GM21390 (cell line): ENCODE data around the gene CCDC190.
"Not testable (repeated sequence)": the region's sequence is repeated elsewhere in the genome, so short reads cannot be mapped to it uniquely, and the experiment has no call there.

Experiments used
- ATAC-seq: cut with Tn5 transposase; IDR thresholded peaks from one replicate; pipeline ENCODE4 v1.9.1; 2021; ENCODE audit not compliant: unreplicated experiment

The CCDC190 gene

DNA sequence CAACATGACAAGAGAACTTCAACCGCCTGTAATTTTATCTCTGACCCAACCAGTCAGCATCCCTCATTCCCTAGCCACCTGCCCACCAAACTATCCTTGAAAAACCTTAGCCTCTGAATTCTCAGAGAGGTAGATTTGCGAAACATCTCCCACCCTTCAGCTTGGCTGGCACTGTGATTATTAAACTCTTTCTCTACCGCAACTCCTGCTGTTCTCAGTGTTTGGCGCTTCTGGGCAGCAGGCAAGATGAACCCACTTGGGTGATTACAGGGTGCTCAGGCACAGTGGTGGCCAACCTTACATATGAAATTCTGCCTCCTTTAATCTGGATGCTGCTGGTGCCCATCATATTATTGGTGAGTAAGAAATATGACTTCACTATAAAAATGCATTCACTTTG lies 22.1 kb downstream of the CCDC190 start:
- ATAC-seq, result no peak

DNA sequence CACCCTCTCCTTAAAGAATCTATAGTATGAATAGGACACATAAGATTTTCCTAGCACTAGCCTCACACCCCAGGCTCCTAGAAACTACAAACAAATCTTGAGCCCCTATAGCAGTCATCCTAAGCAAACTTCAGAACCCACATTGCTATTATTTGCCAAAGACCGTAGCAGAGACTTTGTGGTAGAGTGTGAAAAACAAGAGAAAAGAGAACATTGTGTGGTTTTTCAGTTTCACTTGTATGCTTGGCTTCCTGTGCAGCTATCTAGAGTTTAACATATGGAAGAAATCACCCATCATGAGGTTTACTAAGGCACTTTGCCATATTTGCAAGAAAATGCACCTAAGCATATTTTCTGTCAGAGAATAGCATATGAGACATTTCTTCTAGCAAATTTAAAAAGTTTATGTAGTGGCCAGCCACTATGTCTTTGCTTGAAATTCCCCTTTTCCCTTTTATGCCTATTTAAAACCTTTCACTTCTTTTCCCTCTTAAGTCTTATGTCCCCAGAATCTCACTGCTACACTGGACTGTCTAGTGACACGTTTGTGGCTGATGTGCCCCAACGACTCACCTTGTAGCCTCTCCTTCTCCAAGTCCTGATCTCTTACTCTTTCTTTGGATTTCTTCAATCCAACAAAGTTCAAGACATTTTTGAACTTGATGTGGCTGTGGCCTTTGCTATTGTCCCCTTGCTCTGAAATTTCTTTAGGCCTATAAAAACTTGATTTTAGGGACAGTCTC lies 25.6 kb downstream of the CCDC190 start:
- ATAC-seq, result peak; percentile 97

DNA sequence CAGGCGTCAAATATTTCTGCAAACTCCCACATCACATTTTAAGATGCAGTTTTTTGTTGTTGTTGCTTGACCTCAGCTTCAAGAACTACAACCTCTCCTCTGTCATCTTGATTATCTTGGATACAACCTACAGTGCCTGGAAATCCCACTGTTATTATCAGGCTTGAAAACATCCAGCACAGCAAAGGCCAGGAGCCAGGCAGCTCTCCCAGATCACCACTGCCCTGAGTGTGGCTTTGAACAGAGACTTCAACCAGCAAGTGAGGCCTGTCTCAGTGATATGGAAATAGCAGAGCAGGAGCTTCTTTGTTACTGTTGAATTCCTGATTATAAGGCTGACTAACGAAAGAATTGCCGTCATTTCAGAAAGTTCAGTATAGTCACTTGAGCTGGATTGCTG lies 28.5 kb downstream of the CCDC190 start:
- no peak for ATAC-seq

DNA sequence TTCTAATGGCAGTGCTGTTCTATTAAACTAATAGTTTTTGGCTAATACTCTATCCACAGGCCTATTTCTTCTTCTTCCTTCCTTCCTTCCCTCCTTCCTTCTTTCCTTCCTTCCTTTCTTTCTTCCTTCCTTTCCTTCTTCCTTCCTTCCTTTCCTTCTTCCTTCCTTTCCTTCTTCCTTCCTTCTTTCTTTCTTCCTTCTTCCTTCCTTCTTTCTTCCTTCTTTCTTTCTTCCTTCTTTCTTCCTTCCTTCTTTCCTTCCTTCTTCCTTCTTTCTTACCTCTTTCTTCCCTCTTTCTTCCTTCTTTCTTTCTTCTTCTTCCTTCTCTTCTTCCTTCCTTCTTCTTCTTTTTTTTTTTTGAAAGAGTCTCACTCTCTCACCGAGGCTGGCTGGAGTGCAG lies 31.7 kb downstream of the CCDC190 start:
- no peak for ATAC-seq

DNA sequence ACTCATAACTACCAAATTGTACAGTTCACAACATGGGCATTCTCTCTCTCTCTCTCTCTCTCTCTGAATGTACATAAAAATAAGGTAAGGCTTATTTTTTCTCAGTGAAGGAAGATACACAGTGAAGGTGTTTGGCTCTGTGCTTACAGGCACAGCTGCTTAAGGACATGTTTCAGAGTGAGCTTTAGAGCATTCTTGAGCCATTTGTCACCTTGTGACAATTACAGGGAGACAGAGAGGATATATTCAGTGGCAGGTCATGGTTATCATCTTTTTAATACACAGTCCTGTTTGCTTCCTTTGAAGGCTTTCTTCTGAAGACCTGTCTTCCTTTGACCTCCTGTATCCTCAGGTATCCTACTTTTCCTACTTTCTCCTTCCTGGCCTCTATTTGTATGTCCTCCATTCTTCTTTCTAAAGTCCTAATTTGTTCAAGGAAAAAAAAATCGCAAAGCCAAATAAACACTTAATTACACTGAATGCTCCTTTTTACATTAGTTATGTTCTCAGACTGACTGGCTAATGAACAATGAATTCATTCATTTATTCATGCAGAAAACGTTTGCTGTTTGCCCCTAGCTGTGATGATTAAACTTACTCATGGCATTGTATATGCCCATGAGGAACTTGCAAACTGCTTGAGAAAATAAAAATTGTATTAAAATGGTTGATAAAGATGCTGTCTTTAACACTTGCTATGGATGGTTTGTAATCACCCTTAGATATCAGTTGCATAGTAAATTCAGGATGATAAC lies 37.0 kb downstream of the CCDC190 start:
- no peak for ATAC-seq

DNA sequence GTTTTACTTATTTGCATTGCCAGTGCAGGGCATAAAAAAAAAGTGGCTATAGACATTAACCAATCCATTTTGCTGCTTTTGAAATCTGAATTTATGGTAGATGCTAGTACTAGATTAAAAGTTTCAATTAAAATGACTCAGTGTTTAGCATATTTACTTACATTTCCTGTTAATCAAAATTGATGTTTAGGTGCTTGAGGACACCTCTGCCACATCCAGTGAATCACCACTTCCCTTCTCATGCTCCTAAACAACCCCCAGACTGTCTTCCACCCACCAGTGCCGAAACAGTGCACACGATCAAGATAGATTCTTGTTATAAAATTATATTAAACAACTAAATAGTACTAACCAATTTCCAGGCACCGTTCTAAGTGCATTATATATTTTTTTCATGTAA lies 37.7 kb downstream of the CCDC190 start:
- ATAC-seq, result no peak

DNA sequence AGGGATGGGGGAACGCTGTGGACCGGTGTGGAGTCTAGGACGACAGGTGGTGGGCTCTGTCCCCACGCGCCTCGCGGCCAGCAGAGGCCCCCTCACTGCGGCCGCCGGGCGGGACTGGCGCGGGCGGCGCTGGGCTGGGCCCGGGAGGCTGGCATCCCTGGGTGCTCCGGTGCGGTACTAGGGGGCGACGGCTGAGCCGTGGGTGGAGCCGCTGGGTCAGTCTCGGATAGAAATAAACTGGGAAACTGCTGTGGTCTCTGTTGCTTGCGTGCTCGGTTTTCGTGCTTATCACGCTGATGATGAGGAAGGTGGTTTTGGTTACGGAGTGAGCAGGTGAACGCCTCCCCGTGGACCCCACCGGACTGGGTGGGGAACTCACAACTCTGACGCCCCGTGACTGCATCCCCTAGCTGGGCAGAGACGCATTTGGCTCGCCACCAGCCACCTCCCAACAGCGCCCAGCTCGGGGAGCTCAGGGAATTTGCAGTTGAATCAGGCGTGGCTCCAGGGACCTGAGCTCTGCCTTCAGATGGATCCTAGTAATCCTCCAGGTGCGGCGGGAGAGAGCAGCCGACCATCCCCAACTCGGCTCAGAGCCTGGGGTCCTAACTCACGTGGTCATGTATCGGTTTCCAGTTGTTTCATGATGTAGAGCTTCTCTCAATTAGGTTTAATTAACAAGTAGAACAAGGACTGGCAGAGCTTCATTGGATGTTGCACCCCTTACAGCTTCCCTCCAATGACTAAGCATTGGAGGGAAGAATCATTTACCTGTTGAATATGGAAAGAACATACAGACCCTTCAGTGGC lies 38.4 kb downstream of the CCDC190 start:
- no peak for ATAC-seq

DNA sequence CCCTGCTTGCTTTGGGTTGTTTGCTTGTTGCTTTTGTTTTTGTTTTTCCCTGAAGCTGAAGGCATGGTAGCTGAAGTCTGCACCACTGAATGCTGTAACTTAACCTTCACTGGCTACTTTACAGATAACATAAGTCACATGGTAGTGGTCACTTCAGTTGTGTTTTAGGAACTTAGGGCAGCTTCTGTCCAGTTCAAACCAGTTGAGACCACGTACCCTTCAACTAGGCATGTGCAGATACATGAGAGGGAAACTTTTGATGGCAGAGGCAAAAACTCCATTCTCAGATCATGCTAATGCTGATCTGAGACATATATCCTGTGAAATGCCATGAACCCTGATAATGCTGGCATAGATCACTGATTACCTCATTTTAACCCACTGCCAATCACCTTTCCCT lies 42.3 kb downstream of the CCDC190 start:
- ATAC-seq, result not testable (repeated sequence)

DNA sequence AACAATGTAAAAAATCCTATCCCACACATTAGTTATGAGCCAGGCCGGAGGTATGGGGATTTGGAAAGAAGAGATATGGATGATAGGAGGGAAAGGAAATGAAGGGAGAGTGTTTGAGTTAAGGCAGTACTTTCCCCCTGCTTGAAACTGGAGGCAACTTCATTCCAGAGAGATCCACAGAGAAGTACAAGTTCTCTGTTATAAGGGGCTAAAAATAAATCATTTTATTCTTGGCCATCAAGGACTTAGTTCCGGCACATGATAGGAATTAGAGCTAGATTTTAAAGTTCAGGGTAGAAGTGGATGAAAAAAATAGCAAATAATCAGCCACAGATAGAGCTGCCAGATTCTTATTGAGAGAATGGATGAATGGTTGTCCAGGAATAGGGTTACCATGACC lies 42.8 kb downstream of the CCDC190 start:
- ATAC-seq, result not testable (repeated sequence)

DNA sequence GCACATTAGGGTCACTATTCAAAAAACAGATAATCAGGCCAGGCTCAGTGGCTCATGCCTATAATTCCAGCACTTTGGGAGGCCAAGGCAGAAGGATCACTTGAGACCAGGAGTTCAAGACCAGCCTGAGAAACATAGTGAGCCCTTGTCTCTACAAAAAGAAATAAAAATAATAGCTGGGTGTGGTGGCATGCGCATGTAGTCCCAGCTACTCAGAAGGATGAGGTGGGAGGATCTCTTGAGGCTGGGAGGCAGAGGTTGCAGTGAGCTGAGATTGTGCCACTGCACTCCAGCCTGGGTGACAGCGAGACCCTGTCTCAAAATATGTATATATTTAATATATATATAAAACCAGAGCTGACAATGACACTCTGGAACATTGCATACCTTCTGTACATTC lies 48.6 kb downstream of the CCDC190 start:
- not testable (repeated sequence) for ATAC-seq

DNA sequence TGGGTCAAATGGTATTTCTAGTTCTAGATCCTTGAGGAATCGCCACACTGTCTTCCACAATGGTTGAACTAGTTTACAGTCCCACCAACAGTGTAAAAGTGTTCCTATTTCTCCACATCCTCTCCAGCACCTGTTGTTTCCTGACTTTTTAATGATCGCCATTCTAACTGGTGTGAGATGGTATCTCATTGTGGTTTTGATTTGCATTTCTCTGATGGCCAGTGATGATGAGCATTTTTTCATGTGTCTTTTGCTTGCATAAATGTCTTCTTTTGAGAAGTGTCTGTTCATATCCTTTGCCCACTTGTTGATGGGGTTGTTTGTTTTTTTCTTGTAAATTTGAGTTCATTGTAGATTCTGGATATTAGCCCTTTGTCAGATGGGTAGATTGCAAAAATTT lies 53.5 kb downstream of the CCDC190 start:
- ATAC-seq, result not testable (repeated sequence)
